ENCODE results near the gene STK40. TPM values are rescaled to one million over a fixed set of nuclear protein-coding genes. Genes with fewer than 3 reads are reported as not detected.

The STK40 gene
- total RNA-seq, 2 experiments from 2014 or later: 43.8 to 83.9 TPM

DNA sequence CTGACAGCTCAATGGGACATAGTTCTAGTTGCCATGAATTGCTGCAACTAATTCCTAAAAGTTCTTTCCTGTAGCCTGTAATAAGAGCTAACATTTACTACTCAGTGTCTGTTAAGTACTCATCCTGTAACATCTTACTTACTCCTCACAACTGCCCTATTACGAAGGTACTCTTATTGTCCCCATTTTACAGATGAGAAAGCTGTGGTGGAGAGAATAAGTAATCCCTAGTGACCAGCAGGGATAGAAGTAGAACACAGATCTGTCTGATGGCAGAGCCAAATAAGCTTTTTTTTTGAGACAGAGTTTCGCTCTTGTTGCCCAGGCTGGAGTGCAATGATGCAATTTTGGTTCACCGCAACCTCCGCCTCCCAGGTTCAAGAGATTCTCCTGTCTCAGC lies 3.1 kb downstream of the STK40 start:
- Histone ChIP-seq H3K9me3 (ENCODE audit: low read length) (no peaks in the 10 kb centered on the region), H3K36me3 (ENCODE audit: insufficient read depth, low read length) (peaks cover 20% of the 10 kb centered on the region), H3K4me2 (ENCODE audit: low read length) (no peak overlapping the region; the same call in 1 of the 2 replicates), H3K4me1 (ENCODE audit: insufficient read depth, low read length, poor library complexity, severe bottlenecking) (peaks cover 54% of the 10 kb centered on the region), H2AFZ (ENCODE audit: low read length) (no peak overlapping the region), H3K9me2 (ENCODE audit: insufficient read depth, low read length) (no peaks in the 10 kb centered on the region), H4K20me1 (ENCODE audit: insufficient read depth, low read length) (peaks cover 6% of the 10 kb centered on the region), H3K27ac (ENCODE audit: low read depth, low read length, poor library complexity, severe bottlenecking) (no peak overlapping the region), H3K4me3 (ENCODE audit: low read depth, low read length, poor library complexity, severe bottlenecking) (no peak overlapping the region), H3K79me2 (ENCODE audit: insufficient read depth, low read depth, low read length) (peaks cover 66% of the 10 kb centered on the region)
- ChIA-PET CTCF (ENCODE audit: unreplicated experiment) (no interaction called here), POLR2A (interaction anchor here (1.4 to 1.9 kb wide), 3 partner anchors 8 to 37 kb away, joined by 3 to 7 read pairs (median 5); no protein-coding TSS in a partner anchor)
- intact Hi-C loops (cut with micrococcal nuclease; ENCODE audit: unreplicated experiment): loop anchor here (10.0 kb wide), 1 partner anchor 448 kb away; the partner anchor contains the start of gene AGO3
- no TSS peak for BruUV-seq (replicated peaks)
- TF ChIP-seq EZH2phosphoT487 (IDR thresholded peaks at IDR 0.05; ENCODE audit: borderline replicate concordance, low read depth, low read length) (no peak), CTCF (conservative IDR thresholded peaks at IDR 0.05; ENCODE audit: low read length) (no peak)
- no peak for DNase-seq (ENCODE audit: low spot score)

- Histone ChIP-seq H3K27ac (ENCODE audit: low read depth, low read length, poor library complexity, severe bottlenecking) (no peak overlapping the region), H3K4me1 (ENCODE audit: insufficient read depth, low read length, poor library complexity, severe bottlenecking) (peaks cover 54% of the 10 kb centered on the region), H3K9me3 (ENCODE audit: low read length) (no peaks in the 10 kb centered on the region), H4K20me1 (ENCODE audit: insufficient read depth, low read length) (peaks cover 6% of the 10 kb centered on the region), H3K4me2 (ENCODE audit: low read length) (no peak overlapping the region), H3K79me2 (ENCODE audit: insufficient read depth, low read depth, low read length) (peaks cover 70% of the 10 kb centered on the region), H3K9me2 (ENCODE audit: insufficient read depth, low read length) (no peaks in the 10 kb centered on the region), H3K4me3 (ENCODE audit: low read depth, low read length, poor library complexity, severe bottlenecking) (no peak overlapping the region), H3K36me3 (ENCODE audit: insufficient read depth, low read length) (peaks cover 20% of the 10 kb centered on the region), H2AFZ (ENCODE audit: low read length) (no peak overlapping the region)
- TF ChIP-seq EZH2phosphoT487 (IDR thresholded peaks at IDR 0.05; ENCODE audit: borderline replicate concordance, low read depth, low read length): no peak
- BruUV-seq (replicated peaks): no TSS peak
- no peak for DNase-seq (ENCODE audit: low spot score)
- CTCF ChIA-PET (ENCODE audit: unreplicated experiment): no interaction called here
- POLR2A ChIA-PET: interaction anchor here (0.6 to 1.9 kb wide), 5 partner anchors 9 to 611 kb away, joined by 3 to 7 read pairs (median 3); no protein-coding TSS in a partner anchor
- intact Hi-C loops (cut with micrococcal nuclease; ENCODE audit: unreplicated experiment): loop anchor here (10.0 kb wide), 1 partner anchor 447 kb away; the partner anchor contains the start of gene AGO3
Measured at GRCh38 chr1:36382231-36382630, 3.5 kb downstream of the STK40 start.

GRCh38 chr1:36381405-36381804 lies 4.3 kb downstream of the STK40 start:
- Histone ChIP-seq H3K9me2 (ENCODE audit: insufficient read depth, low read length) (no peaks in the 10 kb centered on the region), H3K4me2 (ENCODE audit: low read length) (no peak overlapping the region), H3K36me3 (ENCODE audit: insufficient read depth, low read length) (peaks cover 21% of the 10 kb centered on the region), H3K4me3 (ENCODE audit: low read depth, low read length, poor library complexity, severe bottlenecking) (no peak overlapping the region), H3K4me1 (ENCODE audit: insufficient read depth, low read length, poor library complexity, severe bottlenecking) (peaks cover 50% of the 10 kb centered on the region), H4K20me1 (ENCODE audit: insufficient read depth, low read length) (peaks cover 6% of the 10 kb centered on the region), H3K79me2 (ENCODE audit: insufficient read depth, low read depth, low read length) (peaks cover 78% of the 10 kb centered on the region), H2AFZ (ENCODE audit: low read length) (no peak overlapping the region), H3K27ac (ENCODE audit: low read depth, low read length, poor library complexity, severe bottlenecking) (no peak overlapping the region), H3K9me3 (ENCODE audit: low read length) (no peaks in the 10 kb centered on the region)
- POLR2A ChIA-PET: interaction anchor here (0.7 to 1.9 kb wide), 4 partner anchors 9 to 59 kb away, joined by 3 to 7 read pairs (median 4); no protein-coding TSS in a partner anchor
- intact Hi-C loops (cut with micrococcal nuclease; ENCODE audit: unreplicated experiment): loop anchor here (10.0 kb wide), 1 partner anchor 447 kb away; the partner anchor contains the start of gene AGO3
- CTCF ChIA-PET (ENCODE audit: unreplicated experiment): no interaction called here
- BruUV-seq (replicated peaks): no TSS peak
- DNase-seq (ENCODE audit: low spot score): no peak
- TF ChIP-seq EZH2phosphoT487 (IDR thresholded peaks at IDR 0.05; ENCODE audit: borderline replicate concordance, low read depth, low read length) (no peak), CTCF (conservative IDR thresholded peaks at IDR 0.05; ENCODE audit: low read length) (no peak)

All from OCI-LY7 (cell line).